Neural cell (in vitro differentiated cells): ENCODE measurements around the gene CMKLR1.

Experiments used
- CTCF ChIP-seq: fragments of 450-650 bp; IDR thresholded peaks from 2 replicates; pipeline ENCODE4 v1.5.1; 2014; ENCODE audit warnings: antibody characterized with exemption, mild to moderate bottlenecking, moderate library complexity; ENCODE audit not compliant: poor library complexity, severe bottlenecking
- EZH2 ChIP-seq: fragments of 200-600, 300-800 bp; shearing (Covaris generic), sonication (generic); IDR thresholded peaks from 2 replicates; pipeline ENCODE4 v1.6.1; 2014; ENCODE audit warnings: antibody characterized with exemption, low read length, borderline replicate concordance, mild to moderate bottlenecking; ENCODE audit not compliant: insufficient read depth, poor library complexity, severe bottlenecking
- MXI1 ChIP-seq: fragments of 450-650 bp; conservative IDR thresholded peaks from 2 replicates; pipeline ENCODE4 v1.6.1; 2014; ENCODE audit warnings: antibody characterized with exemption, mild to moderate bottlenecking; ENCODE audit not compliant: poor library complexity, severe bottlenecking
- POLR2AphosphoS5 ChIP-seq: IDR thresholded peaks from 2 replicates; pipeline ENCODE4 v1.6.1; 2012
- RAD21 ChIP-seq: fragments of 450-650 bp; conservative IDR thresholded peaks from 2 replicates; pipeline ENCODE4 v1.6.1; 2014; ENCODE audit warnings: antibody characterized with exemption, mild to moderate bottlenecking, moderate library complexity
- REST ChIP-seq: IDR thresholded peaks from 2 replicates; pipeline ENCODE4 v1.6.1; 2012; ENCODE audit warnings: borderline replicate concordance
- SMC3 ChIP-seq: fragments of 450-650 bp; conservative IDR thresholded peaks from 2 replicates; pipeline ENCODE4 v1.6.1; 2014; ENCODE audit warnings: antibody characterized with exemption, mild to moderate bottlenecking, moderate library complexity; ENCODE audit not compliant: poor library complexity
- TAF1 ChIP-seq: IDR thresholded peaks from 2 replicates; pipeline ENCODE4 v1.6.1; 2012; ENCODE audit warnings: low read depth

- TF ChIP-seq CTCF (no peak), RAD21 (no peak), EZH2 (no peak), POLR2AphosphoS5 (no peak), MXI1 (no peak), TAF1 (no peak), SMC3 (no peak), REST (no peak)
Measured at GRCh38 chr12:108265505-108265904, 73.6 kb downstream of the CMKLR1 start.
